DND-41 (cell line): ENCODE measurements around the gene DOCK4.

Source experiments
- EZH2 ChIP-seq: IDR thresholded peaks from 3 replicates; pipeline ENCODE4 v1.6.1; 2012; ENCODE audit warnings: borderline replicate concordance, low read depth, mild to moderate bottlenecking, moderate library complexity, low read length, inconsistent platforms; ENCODE audit not compliant: severe bottlenecking
- TF ChIP-seq, protein P1 (sequence below): IDR thresholded peaks from 2 replicates; pipeline ENCODE4 v1.5.1; 2012; ENCODE audit warnings: borderline replicate concordance, low read length, moderate library complexity, mild to moderate bottlenecking; ENCODE audit not compliant: poor library complexity, severe bottlenecking; ENCODE audit errors: extremely low read depth

DNA sequence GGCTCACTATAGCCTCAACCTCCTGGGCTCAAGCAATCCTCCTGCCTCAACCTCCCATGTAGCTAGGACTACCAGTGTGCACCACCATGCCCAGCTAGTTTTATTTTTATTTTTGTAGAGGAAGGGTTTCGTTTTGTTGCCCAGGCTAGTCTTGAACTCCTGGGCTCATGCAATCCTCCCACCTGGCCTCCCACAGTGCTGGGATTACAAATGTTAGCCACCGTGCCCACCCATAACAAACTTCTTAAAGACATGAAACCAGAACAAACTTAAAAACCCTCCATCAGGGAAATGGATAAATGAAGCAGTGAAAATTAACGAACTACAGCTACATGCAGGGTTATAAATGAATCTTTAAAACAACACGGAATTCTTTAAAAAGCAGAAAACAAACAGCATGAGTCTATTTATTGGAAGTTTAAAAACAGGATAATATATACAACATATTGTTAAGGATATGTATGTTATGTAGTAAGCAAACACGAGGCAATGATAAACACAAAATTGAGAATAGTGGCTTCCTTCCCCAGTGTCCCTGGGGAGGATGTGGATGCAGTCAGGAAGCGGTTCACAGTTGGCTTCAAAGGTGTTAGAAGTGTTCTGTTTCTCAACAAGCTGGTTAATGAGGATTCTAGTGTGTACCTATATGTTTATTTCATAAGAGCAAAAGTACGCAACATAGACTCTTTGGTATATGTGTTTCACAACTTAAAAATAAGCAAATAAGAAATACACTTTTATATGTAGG, 515.7 kb downstream of the DOCK4 start:
- TF ChIP-seq EZH2, result no peak
- TF ChIP-seq, protein P1, sequence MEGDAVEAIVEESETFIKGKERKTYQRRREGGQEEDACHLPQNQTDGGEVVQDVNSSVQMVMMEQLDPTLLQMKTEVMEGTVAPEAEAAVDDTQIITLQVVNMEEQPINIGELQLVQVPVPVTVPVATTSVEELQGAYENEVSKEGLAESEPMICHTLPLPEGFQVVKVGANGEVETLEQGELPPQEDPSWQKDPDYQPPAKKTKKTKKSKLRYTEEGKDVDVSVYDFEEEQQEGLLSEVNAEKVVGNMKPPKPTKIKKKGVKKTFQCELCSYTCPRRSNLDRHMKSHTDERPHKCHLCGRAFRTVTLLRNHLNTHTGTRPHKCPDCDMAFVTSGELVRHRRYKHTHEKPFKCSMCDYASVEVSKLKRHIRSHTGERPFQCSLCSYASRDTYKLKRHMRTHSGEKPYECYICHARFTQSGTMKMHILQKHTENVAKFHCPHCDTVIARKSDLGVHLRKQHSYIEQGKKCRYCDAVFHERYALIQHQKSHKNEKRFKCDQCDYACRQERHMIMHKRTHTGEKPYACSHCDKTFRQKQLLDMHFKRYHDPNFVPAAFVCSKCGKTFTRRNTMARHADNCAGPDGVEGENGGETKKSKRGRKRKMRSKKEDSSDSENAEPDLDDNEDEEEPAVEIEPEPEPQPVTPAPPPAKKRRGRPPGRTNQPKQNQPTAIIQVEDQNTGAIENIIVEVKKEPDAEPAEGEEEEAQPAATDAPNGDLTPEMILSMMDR, result no peak
